ENCODE measurements around the gene CRELD1. TPM values are rescaled to one million over a fixed set of nuclear protein-coding genes. Genes with fewer than 3 reads are reported as not detected.
"Not testable (repeated sequence)": the region's sequence is repeated elsewhere in the genome, so short reads cannot be mapped to it uniquely, and the experiment has no call there.

CRELD1 gene
- total RNA-seq, 1 donor from 2014 or later, result 24.0 TPM

DNA sequence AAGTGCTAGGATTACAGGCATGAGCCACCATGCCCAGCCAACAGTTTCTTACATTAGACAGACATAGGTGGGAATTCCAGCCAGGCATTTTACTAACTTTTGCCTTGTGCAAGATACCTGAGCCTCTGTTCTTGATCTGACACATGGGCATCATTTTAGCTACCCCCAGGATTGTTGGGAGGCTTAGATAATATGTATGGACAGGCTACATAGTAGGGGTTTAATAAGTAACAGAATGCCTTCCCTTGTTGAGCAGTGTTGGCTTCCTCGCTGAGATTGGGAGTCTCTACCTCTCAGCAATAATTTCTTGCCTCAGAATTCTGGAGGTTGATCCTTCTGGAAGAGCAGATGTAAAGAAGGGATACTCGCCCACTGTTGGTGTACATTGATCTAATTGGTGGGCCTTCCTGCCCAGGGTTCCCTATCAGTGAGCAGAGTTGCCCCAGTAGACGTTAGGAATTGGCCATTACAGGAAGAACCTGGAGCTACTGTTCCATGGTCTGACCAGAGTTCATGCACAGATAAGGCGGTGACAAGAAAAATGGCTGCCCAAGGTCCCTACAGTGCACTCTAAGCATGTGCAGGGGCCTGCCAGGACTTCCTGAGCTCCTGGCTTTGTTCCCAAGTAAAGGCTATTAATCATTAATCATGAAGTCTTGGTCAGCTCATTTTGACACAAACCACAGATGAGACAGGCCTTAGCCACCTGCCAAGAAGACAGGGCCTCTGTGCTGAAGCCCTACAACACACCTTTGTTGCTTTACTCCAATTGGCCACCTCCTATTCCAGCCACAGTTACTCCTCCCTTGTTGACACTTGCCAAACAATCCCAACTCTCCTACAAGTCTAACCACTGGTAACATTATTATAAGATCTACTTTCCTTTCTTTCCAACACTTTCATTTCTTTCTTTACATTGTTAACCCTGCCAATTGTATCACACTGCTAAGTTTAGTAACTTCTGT, 35.9 kb upstream of the CRELD1 start:
- DNase-seq (ENCODE audit: low spot score), result no peak
- Mint-ChIP-seq H3K27me3 (ENCODE audit: low read depth) (no peaks in the 10 kb centered on the region), H3K4me1 (ENCODE audit: low read depth) (peaks cover 34% of the 10 kb centered on the region), H3K4me3 (ENCODE audit: low read depth) (no peak overlapping the region), H3K9me3 (no peaks in the 10 kb centered on the region), H3K27ac (no peak overlapping the region), H3K36me3 (ENCODE audit: low read depth) (peaks cover 28% of the 10 kb centered on the region)
- intact Hi-C loops (cut with micrococcal nuclease), result no loop called here

DNA sequence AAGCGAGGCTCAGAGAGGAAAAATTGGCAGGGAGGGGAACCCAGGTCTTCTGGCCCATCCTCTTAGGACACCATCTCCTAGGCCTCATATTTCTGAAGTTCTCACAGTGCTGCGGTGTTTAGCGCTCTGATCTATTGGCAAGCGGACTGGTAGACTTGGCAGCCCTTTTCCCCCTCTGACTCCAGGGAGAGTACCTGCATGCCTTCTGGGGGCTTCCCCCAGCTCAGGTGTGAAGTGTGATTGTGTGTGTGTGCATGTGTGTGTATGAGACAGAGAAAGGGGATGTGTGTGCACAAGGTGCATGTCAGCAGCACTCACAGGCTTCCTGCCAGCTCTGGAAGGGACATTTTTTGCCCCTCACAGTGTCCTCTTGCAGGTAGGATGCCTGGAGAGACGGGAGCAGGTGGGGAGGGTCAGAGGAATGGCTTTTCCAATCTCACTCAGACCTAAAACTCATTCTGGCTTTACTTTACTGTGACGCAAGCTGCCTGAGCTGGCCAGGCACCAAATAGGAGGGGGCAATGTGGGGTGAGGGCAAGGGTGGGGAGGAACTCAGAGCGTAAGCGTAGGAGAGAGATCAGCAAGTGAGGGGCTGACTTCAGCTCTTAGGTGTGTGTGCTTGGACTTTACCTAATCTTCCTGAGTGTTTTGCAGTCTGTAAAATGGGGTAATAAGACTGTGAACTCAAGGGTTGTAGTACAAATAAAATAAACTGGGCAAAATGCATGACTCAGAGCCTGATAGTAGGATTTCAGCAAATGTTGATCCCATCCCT, 35.0 kb upstream of the CRELD1 start:
- Mint-ChIP-seq H3K27ac (no peak overlapping the region), H3K27me3 (ENCODE audit: low read depth) (no peaks in the 10 kb centered on the region), H3K36me3 (ENCODE audit: low read depth) (peaks cover 20% of the 10 kb centered on the region), H3K4me3 (ENCODE audit: low read depth) (no peak overlapping the region), H3K4me1 (ENCODE audit: low read depth) (peaks cover 36% of the 10 kb centered on the region), H3K9me3 (no peaks in the 10 kb centered on the region)
- DNase-seq (ENCODE audit: low spot score), result no peak
- intact Hi-C loops (cut with micrococcal nuclease), result no loop called here

GRCh38 chr3:9899289-9899791, 34.3 kb upstream of the CRELD1 start:
- DNase-seq (ENCODE audit: low spot score), result no peak
- Mint-ChIP-seq H3K27ac (no peak overlapping the region), H3K4me3 (ENCODE audit: low read depth) (no peak overlapping the region), H3K36me3 (ENCODE audit: low read depth) (peaks cover 13% of the 10 kb centered on the region), H3K27me3 (ENCODE audit: low read depth) (no peaks in the 10 kb centered on the region), H3K9me3 (no peaks in the 10 kb centered on the region), H3K4me1 (ENCODE audit: low read depth) (peaks cover 33% of the 10 kb centered on the region)
- intact Hi-C loops (cut with micrococcal nuclease), result no loop called here

GRCh38 chr3:9900965-9901415, 32.6 kb upstream of the CRELD1 start:
- H3K27ac Mint-ChIP-seq; intact Hi-C loops (cut with micrococcal nuclease); H3K27me3 Mint-ChIP-seq (ENCODE audit: low read depth); H3K36me3 Mint-ChIP-seq (ENCODE audit: low read depth); H3K4me3 Mint-ChIP-seq (ENCODE audit: low read depth); DNase-seq (ENCODE audit: low spot score); H3K9me3 Mint-ChIP-seq: not testable (repeated sequence)
- H3K4me1 Mint-ChIP-seq (ENCODE audit: low read depth), result peaks cover 25% of the 10 kb centered on the region

DNA sequence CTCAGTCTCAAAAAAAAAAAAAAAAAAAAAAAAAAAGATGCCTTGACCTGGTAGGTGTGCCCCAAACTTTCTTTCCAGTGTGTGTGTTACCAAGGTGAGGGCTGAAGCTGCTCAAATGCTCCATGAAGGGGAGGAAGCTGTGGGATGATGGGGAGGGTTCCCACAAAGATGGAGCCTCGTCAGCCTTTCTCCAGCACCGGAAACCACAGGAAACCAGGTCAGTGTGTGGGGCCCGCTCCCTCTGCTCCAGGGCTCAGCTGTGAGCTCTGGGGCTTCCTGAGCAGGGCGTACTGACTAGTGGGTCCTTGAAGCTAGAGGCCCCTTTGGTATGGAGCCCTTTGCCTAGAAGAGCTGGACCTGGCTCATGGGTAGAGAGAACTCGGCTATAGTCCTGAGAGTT, 31.7 kb upstream of the CRELD1 start:
- Mint-ChIP-seq H3K36me3 (ENCODE audit: low read depth) (no peaks in the 10 kb centered on the region), H3K9me3 (no peaks in the 10 kb centered on the region), H3K4me3 (ENCODE audit: low read depth) (peak overlapping the region; percentile 18), H3K4me1 (ENCODE audit: low read depth) (peaks cover 25% of the 10 kb centered on the region), H3K27ac (no peak overlapping the region), H3K27me3 (ENCODE audit: low read depth) (no peaks in the 10 kb centered on the region)
- intact Hi-C loops (cut with micrococcal nuclease), result no loop called here
- no peak for DNase-seq (ENCODE audit: low spot score)

DNA sequence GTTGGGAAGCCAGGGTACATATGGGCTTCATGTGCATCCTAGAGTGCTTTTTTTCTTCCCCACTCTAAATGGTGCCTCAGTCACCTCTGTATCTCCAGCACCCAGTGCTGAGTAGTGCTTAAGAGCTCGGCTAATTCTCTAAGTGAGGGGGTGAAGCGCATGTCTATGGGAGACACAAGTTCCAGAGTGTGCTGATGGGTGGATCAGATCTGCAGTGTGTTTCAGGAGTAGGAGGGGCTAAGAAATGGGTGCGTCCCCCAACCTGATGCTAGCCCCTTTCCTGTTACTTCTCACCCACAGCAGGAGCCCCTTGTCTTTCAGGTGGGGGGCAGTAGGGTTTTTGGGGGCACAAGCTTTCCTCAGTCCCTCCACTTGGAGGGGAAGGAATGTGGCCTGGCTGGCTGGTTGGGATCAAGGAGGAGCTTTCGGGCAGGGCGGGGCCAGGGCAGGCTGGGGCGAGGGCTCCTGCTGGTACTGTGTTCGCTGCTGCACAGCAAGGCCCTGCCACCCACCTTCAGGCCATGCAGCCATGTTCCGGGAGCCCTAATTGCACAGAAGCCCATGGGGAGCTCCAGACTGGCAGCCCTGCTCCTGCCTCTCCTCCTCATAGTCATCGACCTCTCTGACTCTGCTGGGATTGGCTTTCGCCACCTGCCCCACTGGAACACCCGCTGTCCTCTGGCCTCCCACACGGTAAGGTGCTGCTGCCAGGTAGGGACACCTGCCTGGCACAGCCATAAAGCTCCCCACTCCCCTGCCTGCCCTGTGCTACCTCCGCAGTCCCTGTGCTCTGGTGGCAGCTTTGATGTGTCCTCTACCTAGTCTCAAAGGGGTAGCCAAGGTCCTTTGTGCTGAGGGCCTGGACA, 31.0 kb upstream of the CRELD1 start, which contains the start of gene IL17RE:
Gene IL17RE (plus strand): TSS at position 477 of the 866 bp plus-strand sequence. CDS start 85 bp downstream, at position 562.
- Mint-ChIP-seq H3K27me3 (ENCODE audit: low read depth) (no peaks in the 10 kb centered on the region), H3K4me3 (ENCODE audit: low read depth) (peak within 1 kb of the TSS; percentile 18), H3K9me3 (no peaks in the 10 kb centered on the region), H3K36me3 (ENCODE audit: low read depth) (no peaks in the 10 kb centered on the region), H3K27ac (peak within 1 kb of the TSS; percentile 67), H3K4me1 (ENCODE audit: low read depth) (peaks cover 25% of the 10 kb centered on the region)
- DNase-seq (ENCODE audit: low spot score), result no peak
- intact Hi-C loops (cut with micrococcal nuclease), result loop anchor here (1.0 kb wide), 1 partner anchor 12 kb away; the partner anchor contains the start of gene JAGN1

DNA sequence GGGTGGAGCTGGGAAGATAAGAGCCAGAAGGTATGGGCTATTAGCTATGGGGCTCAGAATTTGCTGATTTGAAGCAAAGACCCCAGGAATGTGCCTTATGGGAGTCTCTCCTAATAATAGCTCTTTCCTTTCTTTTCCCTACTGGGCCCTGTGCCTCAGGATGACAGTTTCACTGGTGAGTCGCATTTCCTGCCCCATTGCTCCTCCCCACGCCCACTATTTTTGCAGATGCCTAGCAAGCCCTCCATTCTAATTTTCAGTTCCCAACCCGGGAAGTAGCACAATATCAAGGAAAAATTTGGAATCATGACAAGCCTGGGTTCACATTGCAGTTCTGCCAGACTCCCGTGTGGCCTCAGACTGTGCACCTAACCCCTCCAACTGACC, 30.4 kb upstream of the CRELD1 start:
- Mint-ChIP-seq H3K27ac (peak overlapping the region; percentile 17), H3K4me3 (ENCODE audit: low read depth) (no peak overlapping the region)
- intact Hi-C loops (cut with micrococcal nuclease), result loop anchor here (1.0 kb wide), 1 partner anchor 13 kb away; the partner anchor contains the start of gene JAGN1

GRCh38 chr3:9903904-9904303, 29.7 kb upstream of the CRELD1 start:
- Mint-ChIP-seq H3K27me3 (ENCODE audit: low read depth) (no peaks in the 10 kb centered on the region), H3K4me1 (ENCODE audit: low read depth) (peaks cover 25% of the 10 kb centered on the region), H3K36me3 (ENCODE audit: low read depth) (no peaks in the 10 kb centered on the region), H3K4me3 (ENCODE audit: low read depth) (no peak overlapping the region), H3K27ac (no peak overlapping the region), H3K9me3 (no peaks in the 10 kb centered on the region)
- no peak for DNase-seq (ENCODE audit: low spot score)
- intact Hi-C loops (cut with micrococcal nuclease), result loop anchor here (1.0 kb wide), 1 partner anchor 14 kb away; the partner anchor contains the start of gene JAGN1

More for the DNA sequence above, 30.4 kb upstream of the CRELD1 start:
- peaks cover 25% of the 10 kb centered on the region for H3K4me1 Mint-ChIP-seq (ENCODE audit: low read depth)
- H3K9me3 Mint-ChIP-seq, result no peaks in the 10 kb centered on the region
- H3K27me3 Mint-ChIP-seq (ENCODE audit: low read depth), result no peaks in the 10 kb centered on the region
- no peaks in the 10 kb centered on the region for H3K36me3 Mint-ChIP-seq (ENCODE audit: low read depth)
- DNase-seq (ENCODE audit: low spot score), result no peak

- no peaks in the 10 kb centered on the region for H3K36me3 Mint-ChIP-seq (ENCODE audit: low read depth)
- DNase-seq (ENCODE audit: low spot score), result no peak
- no peak overlapping the region for H3K27ac Mint-ChIP-seq
- intact Hi-C loops (cut with micrococcal nuclease), result no loop called here
- peaks cover 29% of the 10 kb centered on the region for H3K4me1 Mint-ChIP-seq (ENCODE audit: low read depth)
- no peak overlapping the region for H3K4me3 Mint-ChIP-seq (ENCODE audit: low read depth)
- no peaks in the 10 kb centered on the region for H3K9me3 Mint-ChIP-seq
- H3K27me3 Mint-ChIP-seq (ENCODE audit: low read depth), result peaks cover 10% of the 10 kb centered on the region
These were observed 27.2 kb upstream of the CRELD1 start for GRCh38 chr3:9906480-9906879.

DNA sequence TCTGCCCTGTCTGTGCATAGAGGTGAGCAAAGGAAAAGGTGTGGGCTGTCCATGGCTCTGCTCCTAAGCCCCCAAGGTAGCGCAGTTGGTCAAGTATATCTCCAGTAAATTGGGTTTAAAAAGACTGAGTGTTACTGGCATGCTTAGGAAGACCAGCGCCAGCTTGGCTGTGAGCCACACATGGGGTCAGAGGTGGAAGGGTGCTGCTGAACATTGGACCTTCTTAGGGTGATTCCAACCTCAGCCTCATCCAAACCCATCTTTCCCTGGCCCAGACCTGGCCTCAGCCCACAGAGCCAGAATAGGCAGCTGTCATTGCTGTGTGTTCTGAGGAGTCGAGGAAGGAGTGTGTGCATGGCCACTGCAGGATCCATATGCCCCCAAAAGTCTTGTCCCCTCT, 25.3 kb upstream of the CRELD1 start:
- intact Hi-C loops (cut with micrococcal nuclease), result no loop called here
- Mint-ChIP-seq H3K9me3 (peaks cover 3% of the 10 kb centered on the region), H3K4me3 (ENCODE audit: low read depth) (no peak overlapping the region), H3K36me3 (ENCODE audit: low read depth) (no peaks in the 10 kb centered on the region), H3K27ac (no peak overlapping the region), H3K4me1 (ENCODE audit: low read depth) (peaks cover 20% of the 10 kb centered on the region), H3K27me3 (ENCODE audit: low read depth) (peaks cover 13% of the 10 kb centered on the region)
- no peak for DNase-seq (ENCODE audit: low spot score)

DNA sequence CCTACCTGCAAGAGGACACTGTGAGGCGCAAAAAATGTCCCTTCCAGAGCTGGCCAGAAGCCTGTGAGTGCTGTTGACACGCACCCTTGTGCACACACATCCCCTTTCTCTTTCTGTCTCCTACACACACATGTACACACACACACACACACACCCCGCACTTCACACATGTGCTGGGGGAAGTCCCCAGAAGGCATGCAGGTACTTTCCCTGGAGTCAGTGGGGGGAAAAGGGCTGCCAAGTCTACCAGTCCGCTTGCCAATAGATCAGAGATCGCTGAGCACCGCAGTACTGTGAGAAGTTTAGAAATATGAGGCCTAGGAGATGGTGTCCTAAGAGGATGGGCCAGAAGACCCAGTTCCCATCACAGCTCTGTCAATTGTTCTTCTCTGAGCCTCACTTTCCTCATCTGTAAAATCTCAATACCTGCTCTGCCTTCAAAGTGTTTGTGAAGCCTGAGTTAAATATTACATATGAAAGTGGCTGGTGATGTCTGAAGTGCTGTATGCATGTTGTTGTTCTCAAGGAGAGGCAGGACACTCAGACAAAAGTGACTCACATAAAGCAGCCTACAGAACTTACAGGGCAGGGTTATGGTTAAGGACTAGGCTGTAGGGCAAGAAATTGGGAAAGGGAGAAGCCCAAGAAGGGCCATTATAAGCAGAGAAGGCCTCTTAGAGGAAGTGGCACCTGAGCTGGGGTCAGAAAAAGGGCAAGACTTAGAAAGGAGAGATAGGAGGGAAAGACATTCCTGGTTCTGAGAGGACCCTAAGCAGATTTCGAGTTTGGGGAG, 24.2 kb upstream of the CRELD1 start:
- Mint-ChIP-seq H3K36me3 (ENCODE audit: low read depth) (no peaks in the 10 kb centered on the region), H3K27ac (no peak overlapping the region), H3K9me3 (peaks cover 3% of the 10 kb centered on the region), H3K4me3 (ENCODE audit: low read depth) (no peak overlapping the region), H3K27me3 (ENCODE audit: low read depth) (peaks cover 15% of the 10 kb centered on the region), H3K4me1 (ENCODE audit: low read depth) (peaks cover 13% of the 10 kb centered on the region)
- intact Hi-C loops (cut with micrococcal nuclease), result no loop called here
- no peak for DNase-seq (ENCODE audit: low spot score)
